ENCODE data around the gene MTCH1.
"Not testable (repeated sequence)": the region's sequence is repeated elsewhere in the genome, so short reads cannot be mapped to it uniquely, and the experiment has no call there.

Gene MTCH1

GRCh38 chr6:36947570-36948351, 38.2 kb downstream of the MTCH1 start:
- no peak for DNase-seq

GRCh38 chr6:36946526-36946925, 39.5 kb downstream of the MTCH1 start:
- no peak for DNase-seq

GRCh38 chr6:36945301-36945700, 40.7 kb downstream of the MTCH1 start:
- DNase-seq: no peak

- no peak for DNase-seq
Measured at GRCh38 chr6:36944650-36945049, 41.3 kb downstream of the MTCH1 start.

- not testable (repeated sequence) for DNase-seq
Measured at GRCh38 chr6:36942329-36942728, 43.7 kb downstream of the MTCH1 start.

- DNase-seq: not testable (repeated sequence)
Measured at GRCh38 chr6:36941561-36941960, 44.4 kb downstream of the MTCH1 start.

- no peak for DNase-seq
Measured at GRCh38 chr6:36940027-36940426, 46.0 kb downstream of the MTCH1 start.

- not testable (repeated sequence) for DNase-seq
Measured at GRCh38 chr6:36939005-36939404, 47.0 kb downstream of the MTCH1 start.

- DNase-seq: no peak
Measured at GRCh38 chr6:36938536-36938935, 47.5 kb downstream of the MTCH1 start.

- DNase-seq: no peak
Measured at GRCh38 chr6:36937896-36938295, 48.1 kb downstream of the MTCH1 start.

GRCh38 chr6:36936824-36937223, 49.2 kb downstream of the MTCH1 start:
- DNase-seq: no peak

- DNase-seq: no peak
Measured at GRCh38 chr6:36934901-36935300, 51.1 kb downstream of the MTCH1 start.

GRCh38 chr6:36933519-36933918, 52.5 kb downstream of the MTCH1 start:
- DNase-seq: no peak

GRCh38 chr6:36933102-36933501, 52.9 kb downstream of the MTCH1 start:
- no peak for DNase-seq

- no peak for DNase-seq
Measured at GRCh38 chr6:36930483-36930882, 55.5 kb downstream of the MTCH1 start.

GRCh38 chr6:36929607-36930006, 56.4 kb downstream of the MTCH1 start:
- no peak for DNase-seq

- DNase-seq: no peak
Measured at GRCh38 chr6:36929152-36929551, 56.8 kb downstream of the MTCH1 start.

GRCh38 chr6:36928547-36928918, 57.5 kb downstream of the MTCH1 start:
- DNase-seq: no peak

- no peak for DNase-seq
Measured at GRCh38 chr6:36927691-36928546, 58.1 kb downstream of the MTCH1 start.

- DNase-seq: no peak
Measured at GRCh38 chr6:36926708-36927513, 59.1 kb downstream of the MTCH1 start.

- no peak for DNase-seq
Measured at GRCh38 chr6:36925809-36926208, 60.2 kb downstream of the MTCH1 start.

- DNase-seq: no peak
Measured at GRCh38 chr6:36924778-36925374, 61.1 kb downstream of the MTCH1 start.

- DNase-seq: no peak
Measured at GRCh38 chr6:36924131-36924530, 61.9 kb downstream of the MTCH1 start.

All from activated CD4-positive, alpha-beta T cell treated with anti-CD3 and anti-CD28 coated beads for 1 hour (primary cell).